Right lobe of liver (tissue), 6 donors: Measurements from ENCODE around the gene PLA2G5. TPM values are rescaled to one million over a fixed set of nuclear protein-coding genes. Genes with fewer than 3 reads are reported as not detected.

Source experiments
- ATAC-seq, 4 donors: fragments of 200-7000 bp; cut with Tn5 transposase; one replicate each; pipeline ENCODE4 v1.9.1; 2020; ENCODE audit warnings: mild to moderate bottlenecking in 4 of 4, moderate library complexity in 4 of 4
- DNase-seq, 3 donors: peaks; one replicate each; pipeline ENCODE4 v3.0.0-alpha.2; 2020
- H3K27ac ChIP-seq, 3 donors: fragments of 200-600 bp; one replicate each; pipeline ENCODE4 v1.8.0; 2022
- H3K27me3 ChIP-seq, 2 donors: fragments of 200-600 bp; one replicate each; pipeline ENCODE4 v1.8.0; 2022
- H3K36me3 ChIP-seq, 4 donors: fragments of 200-600 bp; sonication (generic) in 1 of 4; one replicate each; pipeline versions ENCODE4 v1.5.1 to v1.8.0; 2017 to 2022; ENCODE audit warnings: control low read depth in 1 of 4
- H3K4me1 ChIP-seq, 4 donors: fragments of 200-600 bp; sonication (generic) in 1 of 4; one replicate each; pipeline versions ENCODE4 v1.5.1 to v1.8.0; 2017 to 2022; ENCODE audit warnings: control low read depth in 1 of 4
- H3K4me3 ChIP-seq, 3 donors: fragments of 200-600 bp; one replicate each; pipeline ENCODE4 v1.8.0; 2022
- H3K9me3 ChIP-seq, 4 donors: fragments of 200-600 bp; sonication (generic) in 1 of 4; one replicate each; pipeline versions ENCODE4 v1.5.1 to v1.8.0; 2017 to 2022; ENCODE audit warnings: control low read depth in 1 of 4
- CTCF ChIP-seq, 4 donors: fragments of 200-600 bp in 3 of 4; fragments of 450-650 bp in 1 of 4; IDR thresholded peaks; one replicate each; pipeline versions ENCODE4 v1.5.1 to v1.8.0; 2016 to 2022; ENCODE audit warnings: antibody characterized with exemption in 4 of 4, mild to moderate bottlenecking in 2 of 4
- POLR2A ChIP-seq: fragments of 450-650 bp; IDR thresholded peaks from one replicate; pipeline ENCODE4 v1.6.1; 2017; ENCODE audit warnings: antibody characterized with exemption, mild to moderate bottlenecking
- WGBS: methylation state at CpG from one replicate; pipeline ENCODE4 v1.1.6; 2018; ENCODE audit warnings: low coverage, low lambda C conversion rate; ENCODE audit not compliant: insufficient coverage; ENCODE audit errors: missing lambda C conversion rate; 5-methylcytosine and 5-hydroxymethylcytosine counted together
- intact Hi-C, 2 donors: fragments of 100-400 bp; cut with DNase I; formaldehyde crosslinking; loops; one replicate each; pipeline versions ENCODE4 v1.11.2 to v1.14.1; 2022
- total RNA-seq, 6 experiments: library from RNA; depleted of rRNA in 2 of 6; stranded (reverse); fragments of >200 nt in 2 of 6; fragmentation: NEBNext Ultra II Directional in 3 of 6; extraction: Animal tissue kit (Norgen Biotek cat#: 25700) in 3 of 6; gene quantifications; one replicate each; pipeline versions ENCODE4 v1.1.0 to v1.2.4, GENCODE V29; 2016 to 2023
- donor health status: DM: no; HTN: yes; CAD: no.
- donor health status: DM: no; HTN: no; CAD: no.
- donor health status: DM: no; HTN: no; CAD: no.
- donor health status: DM: no; HTN: yes; CAD: no.
- donor health status: DM: no; HTN: yes; CAD: no.

The PLA2G5 gene
- total RNA-seq, 6 experiments from 2014 or later: 0.62 to 4.8 (median 3.2) TPM

- H3K36me3 ChIP-seq: no peaks in the 10 kb centered on the region
- DNase-seq (no peak), ATAC-seq (no peak)
- H3K27me3 ChIP-seq: no peaks in the 10 kb centered on the region
- no peaks in the 10 kb centered on the region for H3K4me1 ChIP-seq
- intact Hi-C loops: no loop called here
- no peak overlapping the region for H3K27ac ChIP-seq
- TF ChIP-seq CTCF (IDR thresholded peaks at IDR 0.05) (no peak), POLR2A (no peak)
- no CpG with 5 or more reads among the region's 3 CpGs for WGBS
- H3K9me3 ChIP-seq: no peaks in the 10 kb centered on the region
- no peak overlapping the region for H3K4me3 ChIP-seq
Measured at GRCh38 chr1:20090119-20090518, 20.1 kb downstream of the PLA2G5 start.

- no peaks in the 10 kb centered on the region for H3K27me3 ChIP-seq
- H3K36me3 ChIP-seq: no peaks in the 10 kb centered on the region
- DNase-seq: no peak
- H3K27ac ChIP-seq: no peak overlapping the region
- no peak for ATAC-seq
- no peak overlapping the region for H3K4me3 ChIP-seq
- TF ChIP-seq POLR2A: no peak
- no peak for TF ChIP-seq CTCF (IDR thresholded peaks at IDR 0.05)
- no peaks in the 10 kb centered on the region for H3K9me3 ChIP-seq
- no peaks in the 10 kb centered on the region for H3K4me1 ChIP-seq
- intact Hi-C loops: no loop called here
- 60% methylated on average over 5 of the region's 6 CpGs for WGBS
Measured at GRCh38 chr1:20090641-20091040, 20.6 kb downstream of the PLA2G5 start.

GRCh38 chr1:20093303-20093702, 23.3 kb downstream of the PLA2G5 start:
- H3K9me3 ChIP-seq: no peaks in the 10 kb centered on the region
- intact Hi-C loops: no loop called here
- no peak overlapping the region for H3K4me3 ChIP-seq
- H3K27ac ChIP-seq: no peak overlapping the region
- peaks cover 0 to 2% (median 0%) of the 10 kb centered on the region in 4 donors for H3K4me1 ChIP-seq
- WGBS: 89% methylated on average over 2 of the region's 5 CpGs
- ATAC-seq: no peak
- TF ChIP-seq CTCF (IDR thresholded peaks at IDR 0.05) (no peak), POLR2A (no peak)
- no peaks in the 10 kb centered on the region for H3K36me3 ChIP-seq
- no peaks in the 10 kb centered on the region for H3K27me3 ChIP-seq
- no peak for DNase-seq

GRCh38 chr1:20093940-20094391, 24.0 kb downstream of the PLA2G5 start:
- no peaks in the 10 kb centered on the region for H3K27me3 ChIP-seq
- DNase-seq: no peak
- no peak overlapping the region for H3K4me3 ChIP-seq
- intact Hi-C loops: no loop called here
- TF ChIP-seq CTCF (IDR thresholded peaks at IDR 0.05) (no peak), POLR2A (no peak)
- ATAC-seq: peak in 2 of 4 donors; percentile 32 to 35
- no peaks in the 10 kb centered on the region for H3K9me3 ChIP-seq
- H3K4me1 ChIP-seq: peaks cover 0 to 2% (median 0%) of the 10 kb centered on the region in 4 donors
- H3K27ac ChIP-seq: no peak overlapping the region
- no peaks in the 10 kb centered on the region for H3K36me3 ChIP-seq
- WGBS: 31% methylated on average over 2 of the region's 5 CpGs
